Measurements from ENCODE around the gene ACOT11. TPM values are rescaled to one million over a fixed set of nuclear protein-coding genes. Genes with fewer than 3 reads are reported as not detected.

Gene ACOT11
- total RNA-seq, 1 experiment from 2014 or later = 4.2 TPM

DNA sequence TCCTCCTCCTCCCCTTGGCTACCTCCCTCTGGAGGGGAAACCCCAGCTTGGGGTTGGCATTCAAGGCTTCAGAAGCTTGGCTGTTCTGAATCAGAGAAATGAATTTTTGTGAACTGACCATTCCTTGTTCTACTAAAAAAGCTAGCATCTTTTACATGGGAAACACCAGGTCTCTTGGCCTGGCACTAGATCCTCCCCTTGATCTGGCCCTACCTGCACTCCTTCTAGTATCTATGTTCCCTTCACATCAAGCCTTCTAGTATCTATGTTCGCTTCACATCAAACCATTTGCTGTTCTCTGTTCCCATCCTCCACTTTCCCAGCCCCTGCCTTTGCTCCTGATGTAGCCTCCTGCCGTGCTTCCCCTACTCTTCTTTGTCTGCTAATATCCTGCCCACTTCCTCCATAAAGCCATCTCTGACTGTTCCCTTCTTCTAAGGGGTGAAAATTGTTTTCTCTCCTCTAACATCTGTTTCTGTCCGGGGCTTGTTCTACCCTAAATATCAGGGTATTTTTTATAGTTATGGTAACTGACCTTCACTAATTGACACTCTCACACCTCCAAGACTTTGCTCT is 49.5 kb downstream of the ACOT11 start:
- Mint-ChIP-seq H3K36me3 (no peaks in the 10 kb centered on the region), H3K27me3 (ENCODE audit: low read depth) (no peaks in the 10 kb centered on the region), H3K4me1 (peaks cover 14% of the 10 kb centered on the region), H3K27ac (peak overlapping the region; percentile 47), H3K4me3 (no peak overlapping the region), H3K9me3 (no peaks in the 10 kb centered on the region)
- ATAC-seq (peak; percentile 39), DNase-seq (ENCODE audit: low spot score) (no peak)
- ChIA-PET CTCF (no interaction called here), POLR2A (no interaction called here)
- TF ChIP-seq ZNF121 (CRISPR knock-in tag; IDR thresholded peaks at IDR 0.05) = no peak
- TF ChIP-seq, protein P1, sequence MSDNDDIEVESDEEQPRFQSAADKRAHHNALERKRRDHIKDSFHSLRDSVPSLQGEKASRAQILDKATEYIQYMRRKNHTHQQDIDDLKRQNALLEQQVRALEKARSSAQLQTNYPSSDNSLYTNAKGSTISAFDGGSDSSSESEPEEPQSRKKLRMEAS (CRISPR knock-in tag; IDR thresholded peaks at IDR 0.05) = no peak
- TF ChIP-seq, protein P2, sequence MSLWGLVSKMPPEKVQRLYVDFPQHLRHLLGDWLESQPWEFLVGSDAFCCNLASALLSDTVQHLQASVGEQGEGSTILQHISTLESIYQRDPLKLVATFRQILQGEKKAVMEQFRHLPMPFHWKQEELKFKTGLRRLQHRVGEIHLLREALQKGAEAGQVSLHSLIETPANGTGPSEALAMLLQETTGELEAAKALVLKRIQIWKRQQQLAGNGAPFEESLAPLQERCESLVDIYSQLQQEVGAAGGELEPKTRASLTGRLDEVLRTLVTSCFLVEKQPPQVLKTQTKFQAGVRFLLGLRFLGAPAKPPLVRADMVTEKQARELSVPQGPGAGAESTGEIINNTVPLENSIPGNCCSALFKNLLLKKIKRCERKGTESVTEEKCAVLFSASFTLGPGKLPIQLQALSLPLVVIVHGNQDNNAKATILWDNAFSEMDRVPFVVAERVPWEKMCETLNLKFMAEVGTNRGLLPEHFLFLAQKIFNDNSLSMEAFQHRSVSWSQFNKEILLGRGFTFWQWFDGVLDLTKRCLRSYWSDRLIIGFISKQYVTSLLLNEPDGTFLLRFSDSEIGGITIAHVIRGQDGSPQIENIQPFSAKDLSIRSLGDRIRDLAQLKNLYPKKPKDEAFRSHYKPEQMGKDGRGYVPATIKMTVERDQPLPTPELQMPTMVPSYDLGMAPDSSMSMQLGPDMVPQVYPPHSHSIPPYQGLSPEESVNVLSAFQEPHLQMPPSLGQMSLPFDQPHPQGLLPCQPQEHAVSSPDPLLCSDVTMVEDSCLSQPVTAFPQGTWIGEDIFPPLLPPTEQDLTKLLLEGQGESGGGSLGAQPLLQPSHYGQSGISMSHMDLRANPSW (CRISPR knock-in tag; conservative IDR thresholded peaks at IDR 0.05; ENCODE audit: low read depth) = no peak

DNA sequence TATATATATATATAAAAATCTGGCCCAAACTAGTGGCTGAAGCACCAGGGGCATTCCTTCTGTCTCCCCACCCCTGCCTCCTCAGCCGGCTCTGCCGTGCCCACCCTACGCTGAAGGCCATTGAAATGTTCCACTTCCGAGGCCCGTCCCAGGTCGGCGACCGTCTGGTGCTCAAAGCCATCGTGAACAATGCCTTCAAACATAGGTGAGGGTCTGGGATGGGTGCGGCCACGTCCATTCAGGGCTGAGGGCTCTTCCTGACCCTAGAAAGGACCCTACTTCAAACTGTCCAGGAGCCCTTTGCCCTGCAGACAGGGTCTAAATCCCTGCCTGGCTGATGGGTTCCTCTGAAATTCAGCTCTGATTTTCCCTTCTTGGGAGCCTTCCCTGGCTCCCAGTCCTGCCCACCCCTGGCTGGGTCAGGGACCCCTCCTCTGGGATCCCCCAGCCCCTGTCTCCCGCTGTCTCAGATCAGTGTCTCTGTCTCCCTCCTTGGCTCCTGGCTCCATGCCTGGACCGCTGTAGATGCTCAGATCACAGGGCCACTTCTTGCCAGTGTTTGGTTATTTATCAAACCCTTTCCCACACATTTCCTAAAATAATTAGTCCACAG is 51.3 kb downstream of the ACOT11 start:
- Mint-ChIP-seq H3K9me3 (no peaks in the 10 kb centered on the region), H3K4me1 (peaks cover 14% of the 10 kb centered on the region), H3K4me3 (no peak overlapping the region), H3K27me3 (ENCODE audit: low read depth) (no peaks in the 10 kb centered on the region), H3K27ac (no peak overlapping the region), H3K36me3 (no peaks in the 10 kb centered on the region)
- ChIA-PET POLR2A (no interaction called here), CTCF (no interaction called here)
- DNase-seq (ENCODE audit: low spot score) (no peak), ATAC-seq (no peak)
- no peak for TF ChIP-seq FOXP1 (CRISPR knock-in tag; IDR thresholded peaks at IDR 0.05; ENCODE audit: borderline replicate concordance)
- TF ChIP-seq MXD4 (CRISPR knock-in tag; IDR thresholded peaks at IDR 0.05; ENCODE audit: borderline replicate concordance) = no peak
- no peak for TF ChIP-seq TEAD1 (CRISPR knock-in tag; IDR thresholded peaks at IDR 0.05)
- no peak for TF ChIP-seq SP1 (CRISPR knock-in tag; conservative IDR thresholded peaks at IDR 0.05)
- no peak for TF ChIP-seq NR3C1 (CRISPR knock-in tag; conservative IDR thresholded peaks at IDR 0.05; ENCODE audit: low read depth)
- no peak for TF ChIP-seq ZNF396 (CRISPR knock-in tag; IDR thresholded peaks at IDR 0.05; ENCODE audit: borderline replicate concordance)
- TF ChIP-seq FOXJ3 (CRISPR knock-in tag; IDR thresholded peaks at IDR 0.05; ENCODE audit: borderline replicate concordance) = no peak
- no peak for TF ChIP-seq ZNF671 (CRISPR knock-in tag; IDR thresholded peaks at IDR 0.05)
- TF ChIP-seq CBFB (CRISPR knock-in tag; IDR thresholded peaks at IDR 0.05; ENCODE audit: low read depth) = no peak
- no peak for TF ChIP-seq NFE2L1 (CRISPR knock-in tag; IDR thresholded peaks at IDR 0.05)
- TF ChIP-seq MYBL2 (CRISPR knock-in tag; IDR thresholded peaks at IDR 0.05) = no peak
- no peak for TF ChIP-seq GABPB1 (CRISPR knock-in tag; IDR thresholded peaks at IDR 0.05)
- TF ChIP-seq, protein P3, sequence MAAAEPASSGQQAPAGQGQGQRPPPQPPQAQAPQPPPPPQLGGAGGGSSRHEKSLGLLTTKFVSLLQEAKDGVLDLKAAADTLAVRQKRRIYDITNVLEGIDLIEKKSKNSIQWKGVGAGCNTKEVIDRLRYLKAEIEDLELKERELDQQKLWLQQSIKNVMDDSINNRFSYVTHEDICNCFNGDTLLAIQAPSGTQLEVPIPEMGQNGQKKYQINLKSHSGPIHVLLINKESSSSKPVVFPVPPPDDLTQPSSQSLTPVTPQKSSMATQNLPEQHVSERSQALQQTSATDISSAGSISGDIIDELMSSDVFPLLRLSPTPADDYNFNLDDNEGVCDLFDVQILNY (CRISPR knock-in tag; IDR thresholded peaks at IDR 0.05) = no peak

DNA sequence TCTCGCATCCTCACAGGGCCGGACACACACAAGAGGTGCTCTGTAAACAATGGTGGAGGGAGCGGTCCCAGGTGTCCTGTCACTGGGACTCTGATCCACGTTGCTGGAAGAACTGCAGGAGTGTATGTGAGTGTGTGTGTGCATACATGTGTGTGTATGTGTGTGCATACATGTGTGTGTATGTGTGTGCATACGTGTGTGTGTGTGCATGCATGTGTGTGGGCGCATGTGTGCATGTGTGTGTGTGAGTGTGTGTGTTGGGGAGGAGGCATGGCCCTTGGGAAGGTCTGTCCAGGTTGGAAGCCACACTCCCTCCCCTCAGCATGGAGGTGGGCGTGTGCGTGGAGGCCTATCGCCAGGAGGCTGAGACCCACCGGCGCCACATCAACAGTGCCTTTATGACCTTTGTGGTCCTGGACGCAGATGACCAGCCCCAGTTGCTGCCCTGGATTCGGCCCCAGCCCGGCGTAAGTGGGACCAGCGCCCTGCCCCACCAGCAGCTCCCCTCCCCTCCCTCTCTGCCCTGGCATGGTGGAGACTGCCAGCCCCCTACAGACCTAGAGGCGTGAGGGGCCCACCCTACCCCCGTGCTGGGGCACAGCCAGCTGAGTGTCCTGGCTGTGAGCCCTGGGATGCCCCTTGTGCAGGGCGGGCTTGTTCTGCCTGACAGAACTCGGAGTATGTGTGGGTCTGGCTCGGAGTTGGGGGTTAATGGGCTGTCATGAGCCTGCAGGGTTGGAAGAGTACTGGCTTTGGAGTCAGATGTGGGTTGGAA is 53.1 kb downstream of the ACOT11 start:
- no peaks in the 10 kb centered on the region for H3K9me3 Mint-ChIP-seq
- no peak overlapping the region; the same call in 1 of the 2 replicates for H3K27ac Mint-ChIP-seq
- ChIA-PET POLR2A (no interaction called here), CTCF (no interaction called here)
- ATAC-seq = no peak
- DNase-seq (ENCODE audit: low spot score) = no peak
- no peak overlapping the region for H3K4me3 Mint-ChIP-seq
- H3K27me3 Mint-ChIP-seq (ENCODE audit: low read depth) = no peaks in the 10 kb centered on the region
- H3K4me1 Mint-ChIP-seq = peaks cover 14% of the 10 kb centered on the region
- H3K36me3 Mint-ChIP-seq = no peaks in the 10 kb centered on the region
- TF ChIP-seq ZNF121 (CRISPR knock-in tag; IDR thresholded peaks at IDR 0.05) (no peak), ATF1 (CRISPR knock-in tag; IDR thresholded peaks at IDR 0.05) (no peak), NR1H2 (CRISPR knock-in tag; IDR thresholded peaks at IDR 0.05) (no peak), TP53 (CRISPR knock-in tag; IDR thresholded peaks at IDR 0.05) (no peak), ESRRA (CRISPR knock-in tag; IDR thresholded peaks at IDR 0.05; ENCODE audit: borderline replicate concordance) (no peak), ZNF263 (CRISPR knock-in tag; IDR thresholded peaks at IDR 0.05; ENCODE audit: low read depth) (no peak), CBFB (CRISPR knock-in tag; IDR thresholded peaks at IDR 0.05; ENCODE audit: low read depth) (no peak), ZNF423 (CRISPR knock-in tag; IDR thresholded peaks at IDR 0.05) (no peak)
- TF ChIP-seq, protein P4, sequence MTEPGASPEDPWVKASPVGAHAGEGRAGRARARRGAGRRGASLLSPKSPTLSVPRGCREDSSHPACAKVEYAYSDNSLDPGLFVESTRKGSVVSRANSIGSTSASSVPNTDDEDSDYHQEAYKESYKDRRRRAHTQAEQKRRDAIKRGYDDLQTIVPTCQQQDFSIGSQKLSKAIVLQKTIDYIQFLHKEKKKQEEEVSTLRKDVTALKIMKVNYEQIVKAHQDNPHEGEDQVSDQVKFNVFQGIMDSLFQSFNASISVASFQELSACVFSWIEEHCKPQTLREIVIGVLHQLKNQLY (CRISPR knock-in tag; IDR thresholded peaks at IDR 0.05) = no peak
- TF ChIP-seq, protein P5, sequence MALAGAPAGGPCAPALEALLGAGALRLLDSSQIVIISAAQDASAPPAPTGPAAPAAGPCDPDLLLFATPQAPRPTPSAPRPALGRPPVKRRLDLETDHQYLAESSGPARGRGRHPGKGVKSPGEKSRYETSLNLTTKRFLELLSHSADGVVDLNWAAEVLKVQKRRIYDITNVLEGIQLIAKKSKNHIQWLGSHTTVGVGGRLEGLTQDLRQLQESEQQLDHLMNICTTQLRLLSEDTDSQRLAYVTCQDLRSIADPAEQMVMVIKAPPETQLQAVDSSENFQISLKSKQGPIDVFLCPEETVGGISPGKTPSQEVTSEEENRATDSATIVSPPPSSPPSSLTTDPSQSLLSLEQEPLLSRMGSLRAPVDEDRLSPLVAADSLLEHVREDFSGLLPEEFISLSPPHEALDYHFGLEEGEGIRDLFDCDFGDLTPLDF (CRISPR knock-in tag; IDR thresholded peaks at IDR 0.05) = no peak
- TF ChIP-seq, protein P1 (CRISPR knock-in tag; IDR thresholded peaks at IDR 0.05) = no peak
- TF ChIP-seq, protein P6, sequence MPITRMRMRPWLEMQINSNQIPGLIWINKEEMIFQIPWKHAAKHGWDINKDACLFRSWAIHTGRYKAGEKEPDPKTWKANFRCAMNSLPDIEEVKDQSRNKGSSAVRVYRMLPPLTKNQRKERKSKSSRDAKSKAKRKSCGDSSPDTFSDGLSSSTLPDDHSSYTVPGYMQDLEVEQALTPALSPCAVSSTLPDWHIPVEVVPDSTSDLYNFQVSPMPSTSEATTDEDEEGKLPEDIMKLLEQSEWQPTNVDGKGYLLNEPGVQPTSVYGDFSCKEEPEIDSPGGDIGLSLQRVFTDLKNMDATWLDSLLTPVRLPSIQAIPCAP (CRISPR knock-in tag; IDR thresholded peaks at IDR 0.05) = no peak
